NCI-H82 treated with DMSO at 0.1 percent for 48 hours (cell line): ENCODE results near the gene MAP3K7CL.
"Not testable (repeated sequence)": the region's sequence is repeated elsewhere in the genome, so short reads cannot be mapped to it uniquely, and the experiment has no call there.

Source experiments
- DNase-seq: peaks from one replicate; lab custom pipeline; 2025; ENCODE audit not compliant: unreplicated experiment; lab: John Stamatoyannopoulos, UW

Gene MAP3K7CL

GRCh38 chr21:29133241-29133640, 2.8 kb downstream of the MAP3K7CL start:
- no peak for DNase-seq

- no peak for DNase-seq
Observed at GRCh38 chr21:29133796-29134195, 3.4 kb downstream of the MAP3K7CL start.

GRCh38 chr21:29135481-29135880, 5.0 kb downstream of the MAP3K7CL start:
- DNase-seq: no peak

GRCh38 chr21:29136033-29136432, 5.6 kb downstream of the MAP3K7CL start:
- DNase-seq: no peak

- DNase-seq: no peak
Observed at GRCh38 chr21:29144736-29145353, 14.4 kb downstream of the MAP3K7CL start.

GRCh38 chr21:29145354-29145782, 14.9 kb downstream of the MAP3K7CL start:
- no peak for DNase-seq

- DNase-seq: no peak
Observed at GRCh38 chr21:29145852-29146453, 15.5 kb downstream of the MAP3K7CL start.

- DNase-seq: no peak
Observed at GRCh38 chr21:29146726-29147125, 16.3 kb downstream of the MAP3K7CL start.

- no peak for DNase-seq
Observed at GRCh38 chr21:29148530-29148929, 18.1 kb downstream of the MAP3K7CL start.

- DNase-seq: no peak
Observed at GRCh38 chr21:29149808-29150425, 19.5 kb downstream of the MAP3K7CL start.

GRCh38 chr21:29151931-29152330, 21.5 kb downstream of the MAP3K7CL start:
- DNase-seq: no peak

- DNase-seq: no peak
Observed at GRCh38 chr21:29152916-29153315, 22.5 kb downstream of the MAP3K7CL start.

GRCh38 chr21:29154270-29154669, 23.8 kb downstream of the MAP3K7CL start:
- no peak for DNase-seq

GRCh38 chr21:29155118-29155932, 24.9 kb downstream of the MAP3K7CL start:
- DNase-seq: no peak

GRCh38 chr21:29155933-29156260, 25.5 kb downstream of the MAP3K7CL start:
- no peak for DNase-seq

- DNase-seq: no peak
Observed at GRCh38 chr21:29157080-29157479, 26.6 kb downstream of the MAP3K7CL start.

- DNase-seq: no peak
Observed at GRCh38 chr21:29159842-29160241, 29.4 kb downstream of the MAP3K7CL start.

- DNase-seq: not testable (repeated sequence)
Observed at GRCh38 chr21:29162825-29163224, 32.4 kb downstream of the MAP3K7CL start.

- no peak for DNase-seq
Observed at GRCh38 chr21:29163341-29164115, 33.1 kb downstream of the MAP3K7CL start.

- DNase-seq: peak; percentile 56
Observed at GRCh38 chr21:29164323-29164942, 34.0 kb downstream of the MAP3K7CL start.

- DNase-seq: no peak
Observed at GRCh38 chr21:29166323-29166722, 35.9 kb downstream of the MAP3K7CL start.
